H9 (cell line): ENCODE measurements around the gene TMEM127. TPM values are rescaled to one million over a fixed set of nuclear protein-coding genes. Genes with fewer than 3 reads are reported as not detected.

Experiments
- DNase-seq: peaks from one replicate; pipeline ENCODE4 v3.0.0-alpha.2; 2017
- H2AFZ ChIP-seq: one replicate; pipeline ENCODE4 v1.6.1; 2013; ENCODE audit warnings: mild to moderate bottlenecking, low read length, control low read depth, moderate library complexity
- H2AK5ac ChIP-seq: 2 replicates; pipeline ENCODE4 v1.6.1; 2013; ENCODE audit warnings: low read length, control low read depth, mixed read lengths; ENCODE audit not compliant: insufficient read length
- H2BK120ac ChIP-seq: one replicate; pipeline ENCODE4 v1.6.1; 2013; ENCODE audit warnings: low read depth, mild to moderate bottlenecking, low read length, control low read depth, inconsistent platforms; ENCODE audit not compliant: poor library complexity, severe bottlenecking
- H2BK12ac ChIP-seq: 2 replicates; pipeline ENCODE4 v1.6.1; 2013; ENCODE audit warnings: low read length, control low read depth, mixed read lengths, low read depth; ENCODE audit not compliant: insufficient read length
- H2BK15ac ChIP-seq: 2 replicates; pipeline ENCODE4 v1.6.1; 2013; ENCODE audit warnings: low read depth, low read length, control low read depth
- H2BK20ac ChIP-seq: one replicate; pipeline ENCODE4 v1.6.1; 2013; ENCODE audit warnings: low read depth, mild to moderate bottlenecking, low read length, control low read depth, inconsistent platforms; ENCODE audit not compliant: poor library complexity, severe bottlenecking
- H2BK5ac ChIP-seq: 2 replicates; pipeline ENCODE4 v1.6.1; 2013; ENCODE audit warnings: low read length, control low read depth, mixed read lengths; ENCODE audit not compliant: insufficient read length
- H3K14ac ChIP-seq: 2 replicates; pipeline ENCODE4 v1.6.1; 2013; ENCODE audit warnings: low read length, control low read depth; ENCODE audit not compliant: insufficient read depth
- H3K18ac ChIP-seq: 2 replicates; pipeline ENCODE4 v1.6.1; 2013; ENCODE audit warnings: low read depth, mild to moderate bottlenecking, mixed read lengths, low read length, control low read depth; ENCODE audit not compliant: insufficient read length
- H3K23ac ChIP-seq: 2 replicates; pipeline ENCODE4 v1.6.1; 2013; ENCODE audit warnings: low read length, control low read depth, mixed read lengths, low read depth; ENCODE audit not compliant: insufficient read length
- H3K23me2 ChIP-seq: 2 replicates; pipeline ENCODE4 v1.6.1; 2013; ENCODE audit warnings: low read depth, mild to moderate bottlenecking, mixed read lengths, low read length, control low read depth; ENCODE audit not compliant: insufficient read length, poor library complexity, severe bottlenecking
- H3K27ac ChIP-seq: 2 replicates; pipeline ENCODE4 v1.5.1; 2013; ENCODE audit warnings: low read length, control low read depth, mixed read lengths, low read depth; ENCODE audit not compliant: insufficient read length
- H3K27me3 ChIP-seq: 2 replicates; pipeline ENCODE4 v1.6.1; 2013; ENCODE audit warnings: low read length, control low read depth, inconsistent platforms; ENCODE audit not compliant: insufficient read depth
- H3K4ac ChIP-seq: 2 replicates; pipeline ENCODE4 v1.6.1; 2013; ENCODE audit warnings: low read depth, mild to moderate bottlenecking, control low read depth, inconsistent platforms, low read length, moderate library complexity
- H3K4me1 ChIP-seq: 2 replicates; pipeline ENCODE4 v1.6.1; 2013; ENCODE audit warnings: low read length, control low read depth, inconsistent platforms; ENCODE audit not compliant: insufficient read depth
- H3K4me2 ChIP-seq: 2 replicates; pipeline ENCODE4 v1.6.1; 2013; ENCODE audit warnings: low read length, control low read depth, mixed read lengths; ENCODE audit not compliant: insufficient read length, insufficient read depth
- H3K56ac ChIP-seq: 2 replicates; pipeline ENCODE4 v1.6.1; 2013; ENCODE audit warnings: low read depth, mild to moderate bottlenecking, mixed read lengths, low read length, control low read depth; ENCODE audit not compliant: insufficient read length
- H3K79me1 ChIP-seq: 2 replicates; pipeline ENCODE4 v1.6.1; 2013; ENCODE audit warnings: low read depth, mild to moderate bottlenecking, moderate library complexity, low read length, control low read depth, inconsistent platforms; ENCODE audit not compliant: insufficient read depth, poor library complexity, severe bottlenecking
- H3K79me2 ChIP-seq: 2 replicates; pipeline ENCODE4 v1.6.1; 2013; ENCODE audit warnings: low read length, control low read depth, inconsistent platforms; ENCODE audit not compliant: insufficient read depth
- H3K9ac ChIP-seq: 2 replicates; pipeline ENCODE4 v1.6.1; 2013; ENCODE audit warnings: low read length, control low read depth, mixed read lengths; ENCODE audit not compliant: insufficient read length; ENCODE audit errors: extremely low read depth
- H3K9me3 ChIP-seq: one replicate; pipeline ENCODE4 v1.6.1; 2013; ENCODE audit warnings: low read depth, low read length, inconsistent platforms; ENCODE audit not compliant: control insufficient read depth
- H3T11ph ChIP-seq: one replicate; pipeline ENCODE4 v1.6.1; 2013; ENCODE audit warnings: mild to moderate bottlenecking, low read length, control low read depth, inconsistent platforms
- H4K20me1 ChIP-seq: one replicate; pipeline ENCODE4 v1.6.1; 2013; ENCODE audit not compliant: control insufficient read depth, insufficient read length, insufficient read depth
- H4K5ac ChIP-seq: 2 replicates; pipeline ENCODE4 v1.6.1; 2013; ENCODE audit warnings: low read depth, mild to moderate bottlenecking, mixed read lengths, low read length, control low read depth; ENCODE audit not compliant: insufficient read length
- H4K8ac ChIP-seq: replicated peaks from 2 replicates; pipeline ENCODE4 v1.6.1; 2013; ENCODE audit warnings: low read length, control low read depth, mixed read lengths, low read depth; ENCODE audit not compliant: insufficient read length
- H4K91ac ChIP-seq: 2 replicates; pipeline ENCODE4 v1.6.1; 2013; ENCODE audit warnings: low read depth, mild to moderate bottlenecking, moderate library complexity, mixed read lengths, low read length, control low read depth; ENCODE audit not compliant: insufficient read length
- H3K27ac Mint-ChIP-seq, 3 experiments: 2 replicates in 2 of 3; 3 replicates in 1 of 3; pipeline ENCODE4 v1.8.0; 2020 to 2021; ENCODE audit warnings: mixed read lengths in 3 of 3, mild to moderate bottlenecking in 1 of 3, moderate library complexity in 1 of 3
- H3K27me3 Mint-ChIP-seq: 2 replicates; pipeline ENCODE4 v1.8.0; 2021; ENCODE audit warnings: low read depth, mild to moderate bottlenecking, moderate library complexity, mixed read lengths
- H3K36me3 Mint-ChIP-seq, 3 experiments: 2 replicates in 2 of 3; 3 replicates in 1 of 3; pipeline ENCODE4 v1.8.0; 2020 to 2021; ENCODE audit warnings: low read depth in 3 of 3, mixed read lengths in 3 of 3; ENCODE audit not compliant: insufficient read depth in 1 of 3
- H3K4me1 Mint-ChIP-seq, 2 experiments: 2 replicates each; pipeline ENCODE4 v1.8.0; 2020; ENCODE audit warnings: mixed read lengths in 2 of 2
- H3K4me3 Mint-ChIP-seq, 2 experiments: 2 replicates in 1 of 2; 3 replicates in 1 of 2; pipeline ENCODE4 v1.8.0; 2020 to 2021; ENCODE audit warnings: mild to moderate bottlenecking in 2 of 2, mixed read lengths in 2 of 2, moderate library complexity in 1 of 2
- H3K9me3 Mint-ChIP-seq, 2 experiments: 2 replicates in 1 of 2; 3 replicates in 1 of 2; pipeline ENCODE4 v1.8.0; 2020; ENCODE audit warnings: mild to moderate bottlenecking in 2 of 2, mixed read lengths in 2 of 2, moderate library complexity in 1 of 2
- WGBS: extraction: QIAGEN DNeasy Blood & Tissue Kit; methylation state at CpG from one replicate; pipeline ENCODE4 v1.1.7; 2013; ENCODE audit warnings: missing lambda C conversion rate, low lambda C conversion rate, mixed read lengths; ENCODE audit not compliant: insufficient read length; ENCODE audit errors: extremely low coverage; 5-methylcytosine and 5-hydroxymethylcytosine counted together
- total RNA-seq: library from RNA; stranded (reverse); gene quantifications from 2 replicates; pipeline ENCODE4 v1.2.1, GENCODE V29; 2021
- TF ChIP-seq, protein P1 (sequence below): fragments of 200-600 bp; sonication (generic); conservative IDR thresholded peaks from 3 replicates; pipeline ENCODE4 v1.8.0; 2021; ENCODE audit warnings: antibody characterized with exemption, mild to moderate bottlenecking

Gene TMEM127
- total RNA-seq, 1 experiment from 2014 or later = 30.1 TPM

DNA sequence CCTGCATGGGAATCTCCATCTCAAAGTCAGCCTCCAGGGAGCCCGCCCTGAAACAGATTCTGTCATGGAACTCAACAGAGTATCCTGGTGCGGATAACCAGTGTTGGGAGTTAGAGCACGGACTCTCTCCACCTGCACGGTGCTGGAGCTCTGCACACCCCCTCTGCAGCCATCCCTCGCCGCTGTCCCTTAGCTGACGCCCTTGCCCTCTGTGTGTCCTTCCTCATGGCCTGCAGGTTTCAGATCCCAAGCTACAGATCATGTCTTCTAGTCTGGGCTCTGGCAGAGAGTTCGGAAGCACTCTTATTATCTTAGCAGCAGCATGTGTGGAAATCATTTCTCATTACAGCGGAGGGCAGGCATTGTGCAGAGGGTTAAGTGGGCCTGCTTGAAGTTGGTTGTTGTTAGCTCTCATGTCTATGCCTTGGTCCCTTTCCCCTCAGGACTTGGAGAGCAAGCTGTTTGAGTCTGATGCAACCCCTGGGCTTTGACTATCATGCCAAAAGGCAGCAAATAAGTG is 26.0 kb downstream of the TMEM127 start:
- H3K4ac ChIP-seq = no peak overlapping the region
- no peak overlapping the region for H4K5ac ChIP-seq
- no peaks in the 10 kb centered on the region for H3K9me3 Mint-ChIP-seq
- TF ChIP-seq, protein P1, sequence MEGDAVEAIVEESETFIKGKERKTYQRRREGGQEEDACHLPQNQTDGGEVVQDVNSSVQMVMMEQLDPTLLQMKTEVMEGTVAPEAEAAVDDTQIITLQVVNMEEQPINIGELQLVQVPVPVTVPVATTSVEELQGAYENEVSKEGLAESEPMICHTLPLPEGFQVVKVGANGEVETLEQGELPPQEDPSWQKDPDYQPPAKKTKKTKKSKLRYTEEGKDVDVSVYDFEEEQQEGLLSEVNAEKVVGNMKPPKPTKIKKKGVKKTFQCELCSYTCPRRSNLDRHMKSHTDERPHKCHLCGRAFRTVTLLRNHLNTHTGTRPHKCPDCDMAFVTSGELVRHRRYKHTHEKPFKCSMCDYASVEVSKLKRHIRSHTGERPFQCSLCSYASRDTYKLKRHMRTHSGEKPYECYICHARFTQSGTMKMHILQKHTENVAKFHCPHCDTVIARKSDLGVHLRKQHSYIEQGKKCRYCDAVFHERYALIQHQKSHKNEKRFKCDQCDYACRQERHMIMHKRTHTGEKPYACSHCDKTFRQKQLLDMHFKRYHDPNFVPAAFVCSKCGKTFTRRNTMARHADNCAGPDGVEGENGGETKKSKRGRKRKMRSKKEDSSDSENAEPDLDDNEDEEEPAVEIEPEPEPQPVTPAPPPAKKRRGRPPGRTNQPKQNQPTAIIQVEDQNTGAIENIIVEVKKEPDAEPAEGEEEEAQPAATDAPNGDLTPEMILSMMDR = no peak
- H3K79me2 ChIP-seq = no peaks in the 10 kb centered on the region
- H2BK20ac ChIP-seq = no peak overlapping the region
- no peaks in the 10 kb centered on the region for H3K9me3 ChIP-seq
- WGBS = no CpG with 5 or more reads among the region's 9 CpGs
- no peaks in the 10 kb centered on the region for H3K4me1 ChIP-seq
- no peak overlapping the region for H2AK5ac ChIP-seq
- H3K9ac ChIP-seq = no peak overlapping the region
- no peak overlapping the region for H2BK15ac ChIP-seq
- no peak overlapping the region for H2AFZ ChIP-seq
- no peak overlapping the region for H3K23ac ChIP-seq
- DNase-seq = no peak
- no peak overlapping the region; a peak in 1 of 5 replicates for H3K4me3 Mint-ChIP-seq
- no peak overlapping the region for H3K56ac ChIP-seq
- H3K36me3 Mint-ChIP-seq = no peaks in the 10 kb centered on the region
- H3K23me2 ChIP-seq = no peaks in the 10 kb centered on the region
- no peaks in the 10 kb centered on the region for H3K27me3 ChIP-seq
- H2BK120ac ChIP-seq = no peak overlapping the region
- H3K18ac ChIP-seq = no peak overlapping the region
- peaks cover 9% of the 10 kb centered on the region in 2 experiments for H3K4me1 Mint-ChIP-seq
- no peaks in the 10 kb centered on the region for H3K27me3 Mint-ChIP-seq
- no peak overlapping the region for H4K91ac ChIP-seq
- H3K14ac ChIP-seq = no peak overlapping the region
- H2BK5ac ChIP-seq = no peak overlapping the region
- H3K27ac ChIP-seq = no peak overlapping the region
- H2BK12ac ChIP-seq = no peak overlapping the region
- no peak overlapping the region for H3K4me2 ChIP-seq
- H3K27ac Mint-ChIP-seq = peak overlapping the region in 2 of 3 experiments; percentile 9 to 11; a peak in 4 of 7 replicates
- no peaks in the 10 kb centered on the region for H3K79me1 ChIP-seq
- H4K8ac ChIP-seq = no peak overlapping the region
- no peaks in the 10 kb centered on the region for H4K20me1 ChIP-seq
- H3T11ph ChIP-seq = no peak overlapping the region
